ENCODE measurements around the gene PPP1R9A.

The PPP1R9A gene

GRCh38 chr7:95095966-95096540, 188.7 kb downstream of the PPP1R9A start:
- no peak for DNase-seq (ENCODE audit: low read depth, low spot score)

- DNase-seq (ENCODE audit: low read depth, low spot score) = no peak
Observed at GRCh38 chr7:95097291-95097690, 189.9 kb downstream of the PPP1R9A start.

- no peak for DNase-seq (ENCODE audit: low read depth, low spot score)
Observed at GRCh38 chr7:95097851-95098250, 190.5 kb downstream of the PPP1R9A start.

GRCh38 chr7:95099106-95099505, 191.7 kb downstream of the PPP1R9A start:
- no peak for DNase-seq (ENCODE audit: low read depth, low spot score)

GRCh38 chr7:95101422-95101821, 194.0 kb downstream of the PPP1R9A start:
- DNase-seq (ENCODE audit: low read depth, low spot score) = no peak

GRCh38 chr7:95102662-95103061, 195.3 kb downstream of the PPP1R9A start:
- DNase-seq (ENCODE audit: low read depth, low spot score) = no peak

DNA sequence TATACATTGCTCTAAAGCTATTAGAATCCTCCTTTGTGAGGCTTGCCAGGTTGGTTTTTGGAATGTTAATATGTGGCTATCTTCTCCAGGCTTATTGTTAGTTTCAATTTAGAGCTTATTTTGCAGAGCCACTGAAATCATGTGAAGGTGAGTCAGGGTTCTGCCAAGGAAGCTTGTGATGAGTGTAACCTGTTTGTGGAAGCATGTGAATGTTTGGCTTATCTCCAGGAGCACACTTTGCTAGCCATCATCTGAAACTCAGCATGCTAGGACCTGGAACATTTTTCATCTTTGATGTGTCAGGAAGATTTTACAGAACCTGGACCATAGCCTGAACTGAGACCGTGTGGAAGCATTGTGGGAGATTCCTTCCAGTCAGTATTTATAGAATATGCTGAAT, 197.3 kb downstream of the PPP1R9A start:
- DNase-seq (ENCODE audit: low read depth, low spot score) = no peak

DNA sequence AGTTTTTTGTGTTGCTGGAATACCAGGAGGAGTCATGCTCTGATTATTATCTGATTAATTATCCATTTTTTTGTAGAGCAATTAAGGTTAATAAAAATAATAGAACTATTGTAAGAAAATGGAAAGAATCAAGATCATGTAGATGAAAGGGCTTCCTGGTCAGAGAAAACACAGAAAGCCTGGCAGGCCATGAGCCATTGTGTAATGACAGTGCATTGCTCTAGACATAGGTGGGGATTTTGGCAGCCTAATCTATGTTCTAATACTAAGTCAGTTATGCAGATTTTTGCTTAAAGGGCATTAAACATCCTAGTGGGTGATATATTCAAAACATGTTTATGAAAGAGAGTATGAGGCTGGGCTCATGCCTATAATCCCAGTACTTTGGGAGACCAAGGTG, 198.2 kb downstream of the PPP1R9A start:
- no peak for DNase-seq (ENCODE audit: low read depth, low spot score)

GRCh38 chr7:95106401-95106800, 199.0 kb downstream of the PPP1R9A start:
- no peak for DNase-seq (ENCODE audit: low read depth, low spot score)

DNA sequence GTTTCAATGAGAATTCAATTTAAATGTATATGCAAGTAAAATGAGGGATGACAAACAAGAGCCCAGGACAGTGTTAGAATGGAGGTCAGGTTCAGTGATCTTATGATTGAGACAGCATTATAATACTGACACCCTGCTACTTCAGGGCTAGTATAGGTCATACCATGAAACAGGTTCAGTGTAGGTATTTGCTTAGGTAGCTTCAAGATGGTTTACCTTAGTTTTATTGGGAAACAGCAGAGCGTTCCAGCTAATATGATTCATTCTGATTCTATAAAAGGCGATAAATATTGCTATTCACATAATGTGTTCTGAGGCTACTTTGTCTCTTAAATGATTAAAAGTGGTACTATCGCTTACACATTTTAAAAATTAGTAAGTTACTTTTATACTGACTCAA, 203.3 kb downstream of the PPP1R9A start:
- DNase-seq (ENCODE audit: low read depth, low spot score) = no peak

- DNase-seq (ENCODE audit: low read depth, low spot score) = no peak
Observed at GRCh38 chr7:95113590-95113989, 206.2 kb downstream of the PPP1R9A start.

DNA sequence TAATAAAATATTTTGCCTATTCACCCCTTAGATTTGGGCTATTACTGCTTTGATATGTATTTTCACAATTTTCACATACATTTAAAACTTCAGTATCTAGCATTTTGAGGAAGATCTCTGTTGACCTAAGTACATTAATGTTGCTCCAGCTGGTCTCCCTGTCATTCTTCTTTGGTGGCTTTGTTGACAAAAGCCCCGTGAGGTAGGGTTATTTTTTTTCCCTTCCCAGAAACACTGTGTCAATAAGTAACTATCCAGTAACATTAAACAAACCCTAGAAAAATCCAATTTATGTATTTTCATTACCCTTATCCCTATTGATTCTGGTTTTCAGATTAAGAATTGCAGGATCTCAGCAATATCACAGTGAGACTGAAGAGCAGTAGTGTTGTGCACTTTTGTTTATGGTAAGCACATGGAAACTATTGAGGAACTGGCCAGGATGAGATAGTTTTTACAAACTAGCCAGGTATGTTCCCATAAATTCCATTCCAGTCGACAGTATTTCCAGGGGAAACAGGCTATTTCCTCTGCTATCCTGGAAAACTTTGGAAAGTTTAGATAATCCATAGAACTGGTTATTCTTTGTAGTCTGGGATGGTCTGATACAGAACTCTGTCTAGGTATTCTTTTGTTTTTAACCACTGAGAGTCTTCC, 218.8 kb downstream of the PPP1R9A start:
- no peak for DNase-seq (ENCODE audit: low read depth, low spot score)

DNA sequence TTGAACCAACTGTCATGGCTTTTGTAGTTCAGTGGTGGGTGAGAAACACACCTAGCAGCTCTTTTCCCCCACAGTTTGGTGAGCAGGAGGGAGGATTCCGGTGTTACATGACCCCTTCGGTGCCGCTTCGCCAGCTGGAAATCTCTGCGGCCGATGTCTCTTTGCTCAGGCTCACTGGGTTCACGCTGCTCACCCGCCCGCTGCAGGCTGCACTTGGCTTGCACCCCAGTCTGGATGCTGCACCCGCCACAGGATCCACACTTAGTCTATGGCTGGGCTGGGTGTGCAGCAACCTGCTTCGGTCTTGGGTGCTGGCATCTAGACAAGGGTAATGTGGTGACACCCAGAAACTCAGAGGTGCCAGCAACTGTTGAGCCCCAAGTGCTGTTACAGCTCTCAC, 225.1 kb downstream of the PPP1R9A start:
- DNase-seq (ENCODE audit: low read depth, low spot score) = no peak

DNA sequence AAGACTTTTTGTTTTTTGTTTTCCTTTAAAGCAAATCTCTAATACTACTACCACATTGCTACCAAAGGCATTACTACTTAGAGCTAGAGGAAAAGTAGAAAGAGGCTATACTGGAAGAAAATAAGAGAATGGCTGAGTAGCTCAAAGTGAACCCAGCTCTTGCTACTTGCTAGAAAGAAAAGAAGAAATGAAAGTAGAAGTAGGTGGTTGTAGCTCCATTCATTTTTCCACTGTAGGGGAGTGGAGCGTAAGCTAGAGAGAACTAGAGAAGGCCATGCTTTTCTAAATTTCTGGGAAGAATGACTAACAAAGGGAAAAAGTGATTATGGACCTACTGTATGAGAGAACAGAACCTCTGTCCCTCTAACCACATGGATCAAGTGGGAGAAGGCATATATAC, 232.5 kb downstream of the PPP1R9A start:
- DNase-seq (ENCODE audit: low read depth, low spot score) = no peak

DNA sequence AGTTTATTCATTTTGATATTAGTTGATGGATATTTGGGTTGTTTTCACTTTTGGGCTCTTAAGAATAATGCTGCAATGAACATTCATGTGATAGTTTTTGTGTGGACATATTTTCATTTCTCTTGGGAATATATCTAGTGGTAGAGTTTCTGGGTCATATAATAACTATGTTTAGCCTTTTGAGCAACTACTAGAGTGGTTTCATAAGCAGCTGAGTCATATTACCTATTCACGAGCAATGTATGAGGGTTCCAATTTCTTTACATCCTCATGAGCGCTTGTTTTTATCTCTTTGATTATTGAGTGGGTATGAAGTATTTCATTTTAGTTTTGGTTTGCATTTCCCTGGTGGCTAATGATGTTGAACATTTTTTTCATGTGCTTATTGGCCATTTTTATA, 234.4 kb downstream of the PPP1R9A start:
- DNase-seq (ENCODE audit: low read depth, low spot score) = no peak

- no peak for DNase-seq (ENCODE audit: low read depth, low spot score)
Observed at GRCh38 chr7:95144256-95144655, 236.9 kb downstream of the PPP1R9A start.

DNA sequence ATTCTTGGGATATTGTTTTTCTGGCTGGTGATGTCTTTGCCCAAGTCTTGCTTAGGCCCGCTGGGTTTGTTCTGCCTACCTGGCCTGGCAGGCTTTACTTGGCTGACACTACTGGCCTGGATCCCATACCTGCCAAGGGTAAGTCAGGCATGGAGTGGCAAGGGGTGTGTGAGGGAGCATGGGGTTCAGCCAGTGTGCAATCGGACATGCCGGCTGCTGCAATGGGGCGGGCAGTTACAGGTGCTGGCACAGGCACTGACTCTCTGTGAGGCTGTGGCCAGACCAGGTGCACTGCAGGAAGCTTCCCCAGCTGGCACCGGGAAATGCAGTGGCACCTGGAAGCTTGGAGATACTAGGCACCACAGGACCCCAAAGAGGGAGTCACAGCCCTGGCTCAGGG, 248.6 kb downstream of the PPP1R9A start:
- DNase-seq (ENCODE audit: low read depth, low spot score) = no peak

DNA sequence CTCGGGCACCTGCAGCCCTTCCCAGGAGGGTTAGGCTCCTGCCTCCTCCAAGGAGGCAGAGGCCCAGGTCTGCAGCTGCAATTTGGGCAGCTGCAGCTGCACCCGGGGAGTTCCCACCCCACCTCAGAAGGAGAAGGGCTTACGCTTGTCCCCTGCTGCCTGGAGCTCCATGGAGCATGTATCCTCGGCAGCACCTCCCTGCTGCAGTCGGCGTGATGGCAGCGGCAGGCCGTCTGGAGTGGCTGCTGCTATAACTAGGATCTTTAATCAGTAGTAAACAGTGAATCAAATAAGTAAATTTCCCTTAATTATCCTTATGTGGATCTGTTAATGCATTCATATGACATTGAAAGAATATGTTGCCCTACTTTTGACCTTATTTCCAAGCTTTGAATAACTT, 250.0 kb downstream of the PPP1R9A start:
- DNase-seq (ENCODE audit: low read depth, low spot score) = no peak

GRCh38 chr7:95169678-95170077, 262.3 kb downstream of the PPP1R9A start:
- DNase-seq (ENCODE audit: low read depth, low spot score) = no peak

GRCh38 chr7:95172420-95172819, 265.0 kb downstream of the PPP1R9A start:
- no peak for DNase-seq (ENCODE audit: low read depth, low spot score)

- DNase-seq (ENCODE audit: low read depth, low spot score) = no peak
Observed at GRCh38 chr7:95190515-95190914, 283.1 kb downstream of the PPP1R9A start.

GRCh38 chr7:95191795-95192194, 284.4 kb downstream of the PPP1R9A start:
- DNase-seq (ENCODE audit: low read depth, low spot score) = no peak

- no peak for DNase-seq (ENCODE audit: low read depth, low spot score)
Observed at GRCh38 chr7:95198863-95199262, 291.5 kb downstream of the PPP1R9A start.
